Neural cell (in vitro differentiated cells): ENCODE data around the gene ILF3.

Source experiments
- EP300 ChIP-seq: fragments of 450-650 bp; conservative IDR thresholded peaks from 2 replicates; pipeline ENCODE4 v1.6.1; 2014; ENCODE audit warnings: antibody characterized with exemption, mild to moderate bottlenecking, moderate library complexity; ENCODE audit not compliant: poor library complexity, severe bottlenecking
- EZH2 ChIP-seq: fragments of 200-600, 300-800 bp; shearing (Covaris generic), sonication (generic); IDR thresholded peaks from 2 replicates; pipeline ENCODE4 v1.6.1; 2014; ENCODE audit warnings: antibody characterized with exemption, low read length, borderline replicate concordance, mild to moderate bottlenecking; ENCODE audit not compliant: insufficient read depth, poor library complexity, severe bottlenecking
- MXI1 ChIP-seq: fragments of 450-650 bp; conservative IDR thresholded peaks from 2 replicates; pipeline ENCODE4 v1.6.1; 2014; ENCODE audit warnings: antibody characterized with exemption, mild to moderate bottlenecking; ENCODE audit not compliant: poor library complexity, severe bottlenecking
- POLR2AphosphoS5 ChIP-seq: IDR thresholded peaks from 2 replicates; pipeline ENCODE4 v1.6.1; 2012
- RAD21 ChIP-seq: fragments of 450-650 bp; conservative IDR thresholded peaks from 2 replicates; pipeline ENCODE4 v1.6.1; 2014; ENCODE audit warnings: antibody characterized with exemption, mild to moderate bottlenecking, moderate library complexity
- SMC3 ChIP-seq: fragments of 450-650 bp; conservative IDR thresholded peaks from 2 replicates; pipeline ENCODE4 v1.6.1; 2014; ENCODE audit warnings: antibody characterized with exemption, mild to moderate bottlenecking, moderate library complexity; ENCODE audit not compliant: poor library complexity
- TAF1 ChIP-seq: IDR thresholded peaks from 2 replicates; pipeline ENCODE4 v1.6.1; 2012; ENCODE audit warnings: low read depth
- TF ChIP-seq, protein P1 (sequence below): fragments of 450-650 bp; IDR thresholded peaks from 2 replicates; pipeline ENCODE4 v1.5.1; 2014; ENCODE audit warnings: antibody characterized with exemption, mild to moderate bottlenecking, moderate library complexity; ENCODE audit not compliant: poor library complexity, severe bottlenecking
- TF ChIP-seq, protein P2 (sequence below): IDR thresholded peaks from 2 replicates; pipeline ENCODE4 v1.6.1; 2012; ENCODE audit warnings: borderline replicate concordance

GRCh38 chr19:10699650-10700335, 45.6 kb downstream of the ILF3 start:
- TF ChIP-seq RAD21 (peak; percentile 19), EZH2 (no peak), TAF1 (no peak), MXI1 (no peak), POLR2AphosphoS5 (no peak), EP300 (no peak), SMC3 (no peak)
- TF ChIP-seq, protein P1, sequence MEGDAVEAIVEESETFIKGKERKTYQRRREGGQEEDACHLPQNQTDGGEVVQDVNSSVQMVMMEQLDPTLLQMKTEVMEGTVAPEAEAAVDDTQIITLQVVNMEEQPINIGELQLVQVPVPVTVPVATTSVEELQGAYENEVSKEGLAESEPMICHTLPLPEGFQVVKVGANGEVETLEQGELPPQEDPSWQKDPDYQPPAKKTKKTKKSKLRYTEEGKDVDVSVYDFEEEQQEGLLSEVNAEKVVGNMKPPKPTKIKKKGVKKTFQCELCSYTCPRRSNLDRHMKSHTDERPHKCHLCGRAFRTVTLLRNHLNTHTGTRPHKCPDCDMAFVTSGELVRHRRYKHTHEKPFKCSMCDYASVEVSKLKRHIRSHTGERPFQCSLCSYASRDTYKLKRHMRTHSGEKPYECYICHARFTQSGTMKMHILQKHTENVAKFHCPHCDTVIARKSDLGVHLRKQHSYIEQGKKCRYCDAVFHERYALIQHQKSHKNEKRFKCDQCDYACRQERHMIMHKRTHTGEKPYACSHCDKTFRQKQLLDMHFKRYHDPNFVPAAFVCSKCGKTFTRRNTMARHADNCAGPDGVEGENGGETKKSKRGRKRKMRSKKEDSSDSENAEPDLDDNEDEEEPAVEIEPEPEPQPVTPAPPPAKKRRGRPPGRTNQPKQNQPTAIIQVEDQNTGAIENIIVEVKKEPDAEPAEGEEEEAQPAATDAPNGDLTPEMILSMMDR: peak; percentile 32
- TF ChIP-seq, protein P2, sequence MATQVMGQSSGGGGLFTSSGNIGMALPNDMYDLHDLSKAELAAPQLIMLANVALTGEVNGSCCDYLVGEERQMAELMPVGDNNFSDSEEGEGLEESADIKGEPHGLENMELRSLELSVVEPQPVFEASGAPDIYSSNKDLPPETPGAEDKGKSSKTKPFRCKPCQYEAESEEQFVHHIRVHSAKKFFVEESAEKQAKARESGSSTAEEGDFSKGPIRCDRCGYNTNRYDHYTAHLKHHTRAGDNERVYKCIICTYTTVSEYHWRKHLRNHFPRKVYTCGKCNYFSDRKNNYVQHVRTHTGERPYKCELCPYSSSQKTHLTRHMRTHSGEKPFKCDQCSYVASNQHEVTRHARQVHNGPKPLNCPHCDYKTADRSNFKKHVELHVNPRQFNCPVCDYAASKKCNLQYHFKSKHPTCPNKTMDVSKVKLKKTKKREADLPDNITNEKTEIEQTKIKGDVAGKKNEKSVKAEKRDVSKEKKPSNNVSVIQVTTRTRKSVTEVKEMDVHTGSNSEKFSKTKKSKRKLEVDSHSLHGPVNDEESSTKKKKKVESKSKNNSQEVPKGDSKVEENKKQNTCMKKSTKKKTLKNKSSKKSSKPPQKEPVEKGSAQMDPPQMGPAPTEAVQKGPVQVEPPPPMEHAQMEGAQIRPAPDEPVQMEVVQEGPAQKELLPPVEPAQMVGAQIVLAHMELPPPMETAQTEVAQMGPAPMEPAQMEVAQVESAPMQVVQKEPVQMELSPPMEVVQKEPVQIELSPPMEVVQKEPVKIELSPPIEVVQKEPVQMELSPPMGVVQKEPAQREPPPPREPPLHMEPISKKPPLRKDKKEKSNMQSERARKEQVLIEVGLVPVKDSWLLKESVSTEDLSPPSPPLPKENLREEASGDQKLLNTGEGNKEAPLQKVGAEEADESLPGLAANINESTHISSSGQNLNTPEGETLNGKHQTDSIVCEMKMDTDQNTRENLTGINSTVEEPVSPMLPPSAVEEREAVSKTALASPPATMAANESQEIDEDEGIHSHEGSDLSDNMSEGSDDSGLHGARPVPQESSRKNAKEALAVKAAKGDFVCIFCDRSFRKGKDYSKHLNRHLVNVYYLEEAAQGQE: no peak
